GM10266 (cell line): ENCODE results near the gene DOCK4.
"Not testable (repeated sequence)": the region's sequence is repeated elsewhere in the genome, so short reads cannot be mapped to it uniquely, and the experiment has no call there.

Experiments used
- DNase-seq: peaks from one replicate; pipeline ENCODE4 v3.0.0; 2012; ENCODE audit errors: extremely low spot score
- CTCF ChIP-seq: IDR thresholded peaks from 2 replicates; pipeline ENCODE4 v1.5.1; 2012; ENCODE audit warnings: mild to moderate bottlenecking, low read depth; ENCODE audit not compliant: control insufficient read depth, insufficient read depth; ENCODE audit errors: missing control alignments

DOCK4 gene

DNA sequence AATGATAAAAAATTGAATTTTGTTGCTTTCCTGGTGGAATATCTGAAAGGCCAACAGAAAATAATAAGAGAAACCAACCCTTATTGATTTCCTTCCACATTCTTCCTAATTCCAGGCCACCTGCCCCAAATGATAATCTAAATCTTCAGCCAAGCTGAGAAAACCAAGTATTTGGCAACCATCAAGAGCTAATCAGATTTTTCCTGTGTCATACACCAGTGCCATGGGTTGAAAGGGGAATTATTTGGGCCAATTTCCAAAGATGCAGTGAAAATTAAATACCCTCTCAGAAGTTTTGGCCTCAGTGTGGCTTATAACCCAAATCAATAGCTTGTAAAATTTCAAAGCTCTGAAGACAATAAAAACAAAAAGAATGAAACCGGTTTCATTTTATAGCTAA, 70.4 kb downstream of the DOCK4 start:
- no peak for DNase-seq
- TF ChIP-seq CTCF = no peak

DNA sequence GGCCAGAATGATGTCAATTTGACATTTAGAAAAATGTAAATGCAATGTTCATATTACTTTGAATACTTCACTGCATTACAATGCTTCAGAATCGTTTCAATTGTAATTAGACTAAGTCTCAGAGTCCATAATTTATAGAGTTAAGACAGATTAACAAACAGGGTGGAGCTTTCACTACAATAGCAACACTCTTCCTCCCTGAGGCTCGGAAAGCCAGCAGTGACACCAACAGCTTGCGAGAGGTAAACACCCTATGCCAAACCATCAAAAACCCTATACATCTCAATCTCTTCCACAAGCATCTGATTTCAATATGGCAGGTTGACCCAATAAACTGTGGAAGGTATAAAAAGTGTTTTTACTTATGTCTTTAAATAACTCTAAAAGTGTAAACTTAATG, 72.2 kb downstream of the DOCK4 start:
- DNase-seq = no peak

GRCh38 chr7:112133328-112133727, 72.9 kb downstream of the DOCK4 start:
- DNase-seq = no peak
- no peak for TF ChIP-seq CTCF

More for the DNA sequence above, 72.2 kb downstream of the DOCK4 start:
- TF ChIP-seq CTCF = no peak

DNA sequence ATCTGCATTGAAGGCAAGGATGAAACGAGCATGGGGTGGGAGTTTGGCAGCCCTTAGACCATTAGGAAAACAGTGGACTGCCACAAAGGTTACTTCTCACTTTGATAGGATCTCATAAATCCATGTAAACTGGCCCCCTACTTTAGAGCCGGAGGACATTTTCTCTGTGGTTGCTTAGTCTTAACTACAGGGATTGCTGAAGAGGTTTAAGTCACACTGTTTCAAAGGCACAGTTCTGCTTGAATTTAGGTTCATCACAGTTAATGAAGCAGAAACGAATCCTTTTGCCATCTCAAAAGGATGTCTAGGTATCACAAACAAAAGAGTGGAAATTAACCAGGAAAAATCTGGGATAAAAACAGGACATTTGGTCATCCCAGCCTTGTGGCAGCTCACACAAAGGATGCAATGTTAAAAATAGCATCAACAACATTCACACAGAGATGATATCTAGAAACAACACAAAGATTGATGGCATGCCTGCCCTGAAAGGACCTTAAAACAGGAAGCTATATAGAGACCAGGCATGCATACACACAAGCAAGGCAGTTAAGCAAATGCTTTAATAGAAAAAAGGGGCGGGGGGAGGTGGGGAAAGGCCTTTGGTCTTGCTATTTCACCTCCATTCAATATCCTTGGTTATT, 74.0 kb downstream of the DOCK4 start:
- no peak for DNase-seq
- TF ChIP-seq CTCF = no peak

GRCh38 chr7:112130729-112131410, 75.3 kb downstream of the DOCK4 start:
- no peak for DNase-seq

DNA sequence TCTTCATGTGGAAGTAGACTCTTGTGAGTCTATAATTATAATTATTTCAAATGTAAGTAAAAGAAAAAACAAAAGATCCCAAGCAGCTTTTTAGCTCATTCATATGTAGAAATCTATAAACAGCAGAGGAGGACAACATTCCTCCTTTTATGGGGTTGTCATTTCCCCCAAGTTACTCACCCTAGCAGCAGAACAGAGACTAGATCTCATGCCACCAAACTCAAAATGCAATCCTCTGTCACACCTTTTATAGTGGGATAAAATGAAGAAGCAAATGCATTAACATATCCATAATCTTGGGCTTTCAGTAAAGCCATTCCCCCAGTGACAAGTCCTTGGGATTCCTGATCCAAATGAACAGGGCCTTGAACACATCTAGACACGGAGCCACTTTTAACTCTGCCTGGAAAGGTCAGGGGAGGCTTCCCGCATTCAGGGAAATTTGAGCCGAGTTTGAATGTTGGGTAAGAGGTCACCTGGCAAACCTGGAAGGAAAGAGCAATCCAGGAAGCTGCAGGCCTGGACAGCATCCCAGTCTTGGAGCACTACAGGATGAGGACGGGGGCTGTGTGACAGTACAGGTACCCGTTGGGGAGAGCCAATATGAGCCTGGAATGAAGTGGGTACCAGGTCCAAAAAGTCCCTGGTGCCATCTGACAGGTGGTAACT, 76.4 kb downstream of the DOCK4 start:
- TF ChIP-seq CTCF = no peak
- DNase-seq = no peak

More at GRCh38 chr7:112130729-112131410, 75.3 kb downstream of the DOCK4 start:
- TF ChIP-seq CTCF = no peak

GRCh38 chr7:112128461-112129425, 77.5 kb downstream of the DOCK4 start:
- not testable (repeated sequence) for DNase-seq

GRCh38 chr7:112128041-112128440, 78.2 kb downstream of the DOCK4 start:
- not testable (repeated sequence) for DNase-seq
